OCI-LY7 (cell line): ENCODE results near the gene SHC1.

Experiments used
- CTCF ChIP-seq: fragments of 200-600 bp; sonication (generic); conservative IDR thresholded peaks from 2 replicates; pipeline ENCODE4 v1.5.1; 2014; ENCODE audit warnings: mild to moderate bottlenecking, antibody characterized with exemption, low read length, moderate library complexity, mixed read lengths
- EZH2phosphoT487 ChIP-seq: fragments of 200-600 bp; sonication (generic); IDR thresholded peaks from 2 replicates; pipeline ENCODE4 v1.6.1; 2018; ENCODE audit warnings: low read depth, borderline replicate concordance, mild to moderate bottlenecking, mixed run types, antibody characterized with exemption, low read length, moderate library complexity, mixed read lengths

- TF ChIP-seq CTCF, result no peak
- TF ChIP-seq EZH2phosphoT487, result no peak
Measured at GRCh38 chr1:154957091-154957657, 13.4 kb downstream of the SHC1 start.
